ENCODE results near the gene USP38.
"Not testable (repeated sequence)": the region's sequence is repeated elsewhere in the genome, so short reads cannot be mapped to it uniquely, and the experiment has no call there.

USP38 gene

GRCh38 chr4:143234153-143234552 lies 49.4 kb downstream of the USP38 start:
- Histone ChIP-seq H3K4me3 (ENCODE audit: control insufficient read depth in 1 of 7, extremely low read depth in 1 of 7, insufficient read depth in 4 of 7, low read depth in 2 of 7, low read length in 6 of 7) (no peak overlapping the region), H3K4me1 (ENCODE audit: control extremely low read depth in 1 of 4, control insufficient read depth in 4 of 4, insufficient read depth in 4 of 4, low read length in 3 of 4) (no peaks in the 10 kb centered on the region), H3K27ac (ENCODE audit: insufficient read depth in 1 of 2, low read depth in 1 of 2, low read length in 2 of 2, poor library complexity in 1 of 2, severe bottlenecking in 2 of 2) (no peak overlapping the region), H3K36me3 (ENCODE audit: control insufficient read depth in 4 of 4, insufficient read depth in 4 of 4, low read length in 3 of 4) (no peaks in the 10 kb centered on the region), H3K9me3 (ENCODE audit: control extremely low read depth in 1 of 5, control insufficient read depth in 4 of 5, insufficient read depth in 2 of 5, low read depth in 1 of 5, low read length in 4 of 5) (no peaks in the 10 kb centered on the region), H3K27me3 (replicated peaks in 2 of 5; ENCODE audit: control insufficient read depth in 4 of 5, insufficient read depth in 5 of 5, low read length in 4 of 5) (no peaks in the 10 kb centered on the region)
- POLR2A ChIA-PET = no interaction called here
- DNase-seq = no peak
- WGBS (ENCODE audit: insufficient coverage) = no CpG with 5 or more reads among the region's 1 CpG
- CTCF ChIA-PET = no interaction called here

GRCh38 chr4:143237195-143237594 lies 52.5 kb downstream of the USP38 start:
- H3K27ac ChIP-seq (ENCODE audit: insufficient read depth in 1 of 2, low read depth in 1 of 2, low read length in 2 of 2, poor library complexity in 1 of 2, severe bottlenecking in 2 of 2); H3K36me3 ChIP-seq (ENCODE audit: control insufficient read depth in 4 of 4, insufficient read depth in 4 of 4, low read length in 3 of 4); H3K4me1 ChIP-seq (ENCODE audit: control extremely low read depth in 1 of 4, control insufficient read depth in 4 of 4, insufficient read depth in 4 of 4, low read length in 3 of 4); POLR2A ChIA-PET; DNase-seq; H3K4me3 ChIP-seq (ENCODE audit: control insufficient read depth in 1 of 7, extremely low read depth in 1 of 7, insufficient read depth in 4 of 7, low read depth in 2 of 7, low read length in 6 of 7); H3K9me3 ChIP-seq (ENCODE audit: control extremely low read depth in 1 of 5, control insufficient read depth in 4 of 5, insufficient read depth in 2 of 5, low read depth in 1 of 5, low read length in 4 of 5); CTCF ChIA-PET; H3K27me3 ChIP-seq (replicated peaks in 2 of 5; ENCODE audit: control insufficient read depth in 4 of 5, insufficient read depth in 5 of 5, low read length in 4 of 5): not testable (repeated sequence)
- WGBS (ENCODE audit: insufficient coverage) = 100% methylated on average over 5 of the region's 11 CpGs

DNA sequence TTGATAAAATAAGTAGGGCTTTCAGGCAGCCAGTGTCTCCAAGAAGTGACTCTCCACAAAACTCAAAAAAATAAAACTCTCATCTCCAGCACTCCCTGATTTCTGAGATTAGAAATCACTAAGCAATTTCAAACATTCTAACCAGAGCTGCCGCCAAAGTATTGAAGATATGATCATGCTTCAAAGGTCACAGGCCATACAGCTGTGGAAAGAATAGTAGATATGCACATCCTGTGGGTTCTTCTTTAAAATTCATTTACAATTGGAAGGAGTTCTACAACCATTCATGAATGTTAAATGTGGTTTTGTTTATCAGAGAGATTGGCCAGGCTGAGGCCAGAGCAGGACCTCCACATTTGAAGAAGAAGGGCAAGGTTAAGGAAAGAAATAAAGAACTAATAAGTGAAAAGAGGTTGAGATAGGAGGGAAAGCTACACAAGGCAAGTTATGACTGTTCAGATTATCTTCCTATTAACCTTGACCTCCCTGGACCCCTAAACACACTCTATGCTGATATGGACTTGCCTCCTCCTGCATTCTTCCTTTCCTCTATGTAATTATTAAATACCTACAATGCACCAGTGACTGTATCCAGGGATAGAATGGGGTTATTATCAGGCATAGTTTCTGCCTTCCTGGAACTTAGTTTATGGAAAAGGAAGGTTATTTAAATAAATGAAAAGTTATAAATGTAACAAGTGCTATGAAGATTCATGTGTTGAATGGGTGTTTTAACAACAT lies 56.4 kb downstream of the USP38 start:
- no peak overlapping the region for H3K27ac ChIP-seq (ENCODE audit: insufficient read depth in 1 of 2, low read depth in 1 of 2, low read length in 2 of 2, poor library complexity in 1 of 2, severe bottlenecking in 2 of 2)
- H3K27me3 ChIP-seq (replicated peaks in 2 of 5; ENCODE audit: control insufficient read depth in 4 of 5, insufficient read depth in 5 of 5, low read length in 4 of 5) = no peaks in the 10 kb centered on the region
- WGBS (ENCODE audit: insufficient coverage) = no CpG with 5 or more reads among the region's 1 CpG
- H3K4me1 ChIP-seq (ENCODE audit: control extremely low read depth in 1 of 4, control insufficient read depth in 4 of 4, insufficient read depth in 4 of 4, low read length in 3 of 4) = no peaks in the 10 kb centered on the region
- no peak for DNase-seq
- H3K4me3 ChIP-seq (ENCODE audit: control insufficient read depth in 1 of 7, extremely low read depth in 1 of 7, insufficient read depth in 4 of 7, low read depth in 2 of 7, low read length in 6 of 7) = no peak overlapping the region
- CTCF ChIA-PET = interaction anchor here (1.0 kb wide), 2 partner anchors 10 to 23 kb away, joined by 3 read pairs; no protein-coding TSS in a partner anchor
- no peaks in the 10 kb centered on the region for H3K36me3 ChIP-seq (ENCODE audit: control insufficient read depth in 4 of 4, insufficient read depth in 4 of 4, low read length in 3 of 4)
- POLR2A ChIA-PET = no interaction called here
- peaks cover 0 to 4% (median 3%) of the 10 kb centered on the region in 5 experiments for H3K9me3 ChIP-seq (ENCODE audit: control extremely low read depth in 1 of 5, control insufficient read depth in 4 of 5, insufficient read depth in 2 of 5, low read depth in 1 of 5, low read length in 4 of 5)

DNA sequence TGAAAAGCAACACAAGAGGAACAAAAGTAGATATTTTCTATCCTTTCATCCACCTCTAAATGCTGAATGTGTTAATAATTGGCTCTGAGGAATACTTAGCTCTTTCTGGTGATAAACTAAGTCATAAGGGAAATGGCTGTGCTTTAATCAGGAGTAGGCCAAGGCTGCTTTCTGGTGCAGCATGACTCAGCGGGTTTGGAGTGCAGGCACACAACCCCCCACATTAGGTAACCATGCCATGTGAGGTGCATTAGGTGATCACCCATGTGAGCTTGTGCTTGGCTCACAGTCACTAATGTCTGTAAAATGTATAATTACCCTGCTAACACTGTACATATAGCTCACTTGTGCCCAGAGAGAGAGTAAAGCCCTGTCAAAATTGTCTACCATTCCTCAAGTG lies 57.2 kb downstream of the USP38 start:
- ChIA-PET CTCF (interaction anchor here (1.0 kb wide), 1 partner anchor 23 kb away, joined by 3 read pairs; no protein-coding TSS in a partner anchor), POLR2A (interaction anchor here (0.6 kb wide), 1 partner anchor 256 kb away, joined by 3 read pairs; no protein-coding TSS in a partner anchor)
- H3K27ac ChIP-seq (ENCODE audit: insufficient read depth in 1 of 2, low read depth in 1 of 2, low read length in 2 of 2, poor library complexity in 1 of 2, severe bottlenecking in 2 of 2) = no peak overlapping the region
- no peaks in the 10 kb centered on the region for H3K4me1 ChIP-seq (ENCODE audit: control extremely low read depth in 1 of 4, control insufficient read depth in 4 of 4, insufficient read depth in 4 of 4, low read length in 3 of 4)
- no peak overlapping the region for H3K4me3 ChIP-seq (ENCODE audit: control insufficient read depth in 1 of 7, extremely low read depth in 1 of 7, insufficient read depth in 4 of 7, low read depth in 2 of 7, low read length in 6 of 7)
- H3K9me3 ChIP-seq (ENCODE audit: control extremely low read depth in 1 of 5, control insufficient read depth in 4 of 5, insufficient read depth in 2 of 5, low read depth in 1 of 5, low read length in 4 of 5) = peaks cover 0 to 4% (median 3%) of the 10 kb centered on the region in 5 experiments
- no peaks in the 10 kb centered on the region for H3K36me3 ChIP-seq (ENCODE audit: control insufficient read depth in 4 of 4, insufficient read depth in 4 of 4, low read length in 3 of 4)
- no peaks in the 10 kb centered on the region for H3K27me3 ChIP-seq (replicated peaks in 2 of 5; ENCODE audit: control insufficient read depth in 4 of 5, insufficient read depth in 5 of 5, low read length in 4 of 5)
- no CpG with 5 or more reads among the region's 1 CpG for WGBS (ENCODE audit: insufficient coverage)
- DNase-seq = peak in 2 of 3 donors; percentile 29 to 47

- CTCF ChIA-PET = no interaction called here
- Histone ChIP-seq H3K27me3 (replicated peaks in 2 of 5; ENCODE audit: control insufficient read depth in 4 of 5, insufficient read depth in 5 of 5, low read length in 4 of 5) (no peaks in the 10 kb centered on the region), H3K9me3 (ENCODE audit: control extremely low read depth in 1 of 5, control insufficient read depth in 4 of 5, insufficient read depth in 2 of 5, low read depth in 1 of 5, low read length in 4 of 5) (peaks cover 0 to 4% (median 3%) of the 10 kb centered on the region in 5 experiments), H3K36me3 (ENCODE audit: control insufficient read depth in 4 of 4, insufficient read depth in 4 of 4, low read length in 3 of 4) (no peaks in the 10 kb centered on the region), H3K4me1 (ENCODE audit: control extremely low read depth in 1 of 4, control insufficient read depth in 4 of 4, insufficient read depth in 4 of 4, low read length in 3 of 4) (no peaks in the 10 kb centered on the region), H3K27ac (ENCODE audit: insufficient read depth in 1 of 2, low read depth in 1 of 2, low read length in 2 of 2, poor library complexity in 1 of 2, severe bottlenecking in 2 of 2) (no peak overlapping the region), H3K4me3 (ENCODE audit: control insufficient read depth in 1 of 7, extremely low read depth in 1 of 7, insufficient read depth in 4 of 7, low read depth in 2 of 7, low read length in 6 of 7) (no peak overlapping the region)
- POLR2A ChIA-PET = no interaction called here
- no peak for DNase-seq
- no CpG with 5 or more reads among the region's 2 CpGs for WGBS (ENCODE audit: insufficient coverage)
Measured at GRCh38 chr4:143243041-143243440, 58.3 kb downstream of the USP38 start.

DNA sequence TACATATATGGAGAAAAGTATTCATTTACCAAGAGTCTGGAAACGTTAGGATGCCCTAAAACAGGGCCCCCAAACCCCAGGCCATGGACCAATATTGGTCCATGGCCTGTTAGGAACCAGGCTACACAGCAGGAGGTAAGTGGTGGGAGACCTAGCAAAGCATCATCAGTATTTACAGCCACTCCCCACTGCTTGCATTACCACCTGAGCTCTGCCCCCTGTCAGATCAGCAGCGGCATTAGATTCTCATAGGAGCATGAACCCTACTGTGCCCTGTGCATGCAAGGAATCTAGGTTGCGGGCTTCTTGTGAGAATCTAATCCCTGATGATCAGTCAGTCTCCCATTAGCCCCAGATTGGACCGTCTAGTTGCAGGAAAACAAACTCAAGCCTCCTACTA lies 62.3 kb downstream of the USP38 start:
- no peaks in the 10 kb centered on the region for H3K27me3 ChIP-seq (replicated peaks in 2 of 5; ENCODE audit: control insufficient read depth in 4 of 5, insufficient read depth in 5 of 5, low read length in 4 of 5)
- no peak overlapping the region for H3K4me3 ChIP-seq (ENCODE audit: control insufficient read depth in 1 of 7, extremely low read depth in 1 of 7, insufficient read depth in 4 of 7, low read depth in 2 of 7, low read length in 6 of 7)
- H3K27ac ChIP-seq (ENCODE audit: insufficient read depth in 1 of 2, low read depth in 1 of 2, low read length in 2 of 2, poor library complexity in 1 of 2, severe bottlenecking in 2 of 2) = no peak overlapping the region
- H3K4me1 ChIP-seq (ENCODE audit: control extremely low read depth in 1 of 4, control insufficient read depth in 4 of 4, insufficient read depth in 4 of 4, low read length in 3 of 4) = no peaks in the 10 kb centered on the region
- no peak for DNase-seq
- ChIA-PET CTCF (interaction anchor here (1.0 to 1.7 kb wide), 2 partner anchors 30 to 150 kb away, joined by 3 read pairs; no protein-coding TSS in a partner anchor), POLR2A (no interaction called here)
- 87% methylated on average over 3 of the region's 4 CpGs for WGBS (ENCODE audit: insufficient coverage)
- peaks cover 0 to 3% (median under 1%) of the 10 kb centered on the region in 5 experiments for H3K9me3 ChIP-seq (ENCODE audit: control extremely low read depth in 1 of 5, control insufficient read depth in 4 of 5, insufficient read depth in 2 of 5, low read depth in 1 of 5, low read length in 4 of 5)
- H3K36me3 ChIP-seq (ENCODE audit: control insufficient read depth in 4 of 4, insufficient read depth in 4 of 4, low read length in 3 of 4) = no peaks in the 10 kb centered on the region

DNA sequence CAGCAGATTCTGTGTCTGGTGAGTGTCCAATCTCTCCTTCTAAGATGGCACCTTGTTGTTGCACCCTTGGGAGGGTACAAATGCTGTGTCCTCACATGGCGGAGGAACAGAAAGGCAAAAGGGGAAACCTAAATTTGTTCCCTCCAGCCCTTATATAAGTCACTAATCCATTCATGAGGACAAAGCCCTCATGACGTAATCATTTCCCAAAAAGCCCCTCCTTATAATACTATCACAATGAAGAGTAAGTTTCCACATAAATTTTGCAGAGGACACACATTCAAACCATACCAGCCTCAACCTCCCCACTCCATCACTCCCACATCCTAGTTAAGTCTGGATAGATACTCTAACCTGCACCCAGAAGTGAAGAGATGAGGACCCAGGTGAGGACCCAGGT lies 63.1 kb downstream of the USP38 start:
- CTCF ChIA-PET = no interaction called here
- Histone ChIP-seq H3K4me3 (ENCODE audit: control insufficient read depth in 1 of 7, extremely low read depth in 1 of 7, insufficient read depth in 4 of 7, low read depth in 2 of 7, low read length in 6 of 7) (no peak overlapping the region), H3K27me3 (replicated peaks in 2 of 5; ENCODE audit: control insufficient read depth in 4 of 5, insufficient read depth in 5 of 5, low read length in 4 of 5) (no peaks in the 10 kb centered on the region), H3K27ac (ENCODE audit: insufficient read depth in 1 of 2, low read depth in 1 of 2, low read length in 2 of 2, poor library complexity in 1 of 2, severe bottlenecking in 2 of 2) (no peak overlapping the region), H3K9me3 (ENCODE audit: control extremely low read depth in 1 of 5, control insufficient read depth in 4 of 5, insufficient read depth in 2 of 5, low read depth in 1 of 5, low read length in 4 of 5) (peaks cover 0 to 1% (median 0%) of the 10 kb centered on the region in 5 experiments), H3K4me1 (ENCODE audit: control extremely low read depth in 1 of 4, control insufficient read depth in 4 of 4, insufficient read depth in 4 of 4, low read length in 3 of 4) (no peaks in the 10 kb centered on the region), H3K36me3 (ENCODE audit: control insufficient read depth in 4 of 4, insufficient read depth in 4 of 4, low read length in 3 of 4) (no peaks in the 10 kb centered on the region)
- POLR2A ChIA-PET = no interaction called here
- no peak for DNase-seq
- WGBS (ENCODE audit: insufficient coverage) = 100% methylated on average over 2 of the region's 2 CpGs
